Left renal cortex interstitium (tissue), 4 donors: Measurements from ENCODE around the gene NDUFS3. TPM values are rescaled to one million over a fixed set of nuclear protein-coding genes. Genes with fewer than 3 reads are reported as not detected.
"Not testable (repeated sequence)": the region's sequence is repeated elsewhere in the genome, so short reads cannot be mapped to it uniquely, and the experiment has no call there.

Source experiments
- DNase-seq, 4 donors: peaks; one replicate each; pipeline ENCODE4 v3.0.0-alpha.2; 2013; ENCODE audit warnings: low read depth in 4 of 4, low spot score in 2 of 4, missing footprints in 1 of 4
- polyA plus RNA-seq, 4 donors: library from polyadenylated mRNA; unstranded; fragments of 120-200 nt; gene quantifications; one replicate each; pipeline ENCODE4 v1.2.1, GENCODE V29; 2013; ENCODE audit not compliant: insufficient read length in 4 of 4

Gene NDUFS3
- polyA plus RNA-seq, 4 donors = 134 to 154 (median 150) TPM

- DNase-seq = not testable (repeated sequence)
Observed at GRCh38 chr11:47557004-47557403, 21.9 kb upstream of the NDUFS3 start.

DNA sequence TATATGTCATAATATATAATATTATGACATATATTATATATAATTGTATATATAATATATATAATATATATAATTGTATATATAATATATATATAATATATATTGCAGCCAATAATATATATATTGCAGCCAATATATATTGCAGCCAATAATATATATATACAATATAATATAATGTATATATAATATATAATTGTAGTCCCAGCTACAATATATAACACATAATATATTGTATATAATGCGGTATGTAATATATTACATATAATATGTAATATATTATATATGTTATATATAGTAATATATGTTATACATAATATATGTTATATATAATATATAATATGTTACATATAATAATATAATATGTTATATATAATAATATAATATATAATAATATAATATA, 20.2 kb upstream of the NDUFS3 start:
- DNase-seq = no peak

GRCh38 chr11:47560426-47560825, 18.4 kb upstream of the NDUFS3 start:
- DNase-seq = no peak

GRCh38 chr11:47562393-47562792, 16.5 kb upstream of the NDUFS3 start:
- DNase-seq = not testable (repeated sequence)

DNA sequence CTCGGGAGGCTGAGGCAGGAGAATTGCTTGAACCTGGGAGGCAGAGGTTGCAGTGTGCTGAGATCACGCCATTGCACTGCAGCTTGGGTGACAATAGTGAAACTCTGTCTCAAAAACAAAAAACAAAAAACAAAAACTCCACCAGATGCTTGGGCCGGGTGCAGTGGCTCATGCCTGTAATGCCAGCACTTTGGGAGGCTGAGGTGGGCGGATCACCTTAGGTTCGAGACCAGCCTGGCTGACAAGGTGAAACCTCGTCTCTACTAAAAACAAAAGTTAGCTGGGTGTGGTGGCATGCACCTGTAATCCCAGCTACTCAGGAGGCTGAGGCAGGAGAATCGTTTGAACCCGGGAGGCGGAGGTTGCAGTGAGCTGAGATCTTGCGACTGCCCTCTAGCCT, 14.5 kb upstream of the NDUFS3 start:
- DNase-seq = not testable (repeated sequence)

DNA sequence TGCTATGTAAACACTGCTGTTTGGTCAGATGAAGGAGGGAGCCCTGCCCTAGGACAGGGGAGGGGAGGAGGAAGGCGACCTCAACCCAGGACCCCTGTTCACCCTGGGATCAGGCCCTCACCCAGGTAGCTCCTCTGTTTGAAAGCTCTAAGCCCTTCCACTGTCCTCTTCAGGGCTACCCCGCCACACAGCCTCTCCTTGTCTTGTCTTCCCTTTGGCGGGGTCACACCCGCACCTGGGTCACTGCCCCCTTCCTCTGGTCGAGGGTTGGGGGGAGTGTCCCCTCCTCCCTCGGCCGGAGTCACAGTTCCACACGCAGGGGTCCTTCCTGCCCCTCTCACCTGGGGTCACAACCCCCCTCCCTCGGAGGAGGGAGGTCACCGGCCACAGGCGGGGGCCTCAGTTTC, 13.9 kb upstream of the NDUFS3 start:
- no peak for DNase-seq

DNA sequence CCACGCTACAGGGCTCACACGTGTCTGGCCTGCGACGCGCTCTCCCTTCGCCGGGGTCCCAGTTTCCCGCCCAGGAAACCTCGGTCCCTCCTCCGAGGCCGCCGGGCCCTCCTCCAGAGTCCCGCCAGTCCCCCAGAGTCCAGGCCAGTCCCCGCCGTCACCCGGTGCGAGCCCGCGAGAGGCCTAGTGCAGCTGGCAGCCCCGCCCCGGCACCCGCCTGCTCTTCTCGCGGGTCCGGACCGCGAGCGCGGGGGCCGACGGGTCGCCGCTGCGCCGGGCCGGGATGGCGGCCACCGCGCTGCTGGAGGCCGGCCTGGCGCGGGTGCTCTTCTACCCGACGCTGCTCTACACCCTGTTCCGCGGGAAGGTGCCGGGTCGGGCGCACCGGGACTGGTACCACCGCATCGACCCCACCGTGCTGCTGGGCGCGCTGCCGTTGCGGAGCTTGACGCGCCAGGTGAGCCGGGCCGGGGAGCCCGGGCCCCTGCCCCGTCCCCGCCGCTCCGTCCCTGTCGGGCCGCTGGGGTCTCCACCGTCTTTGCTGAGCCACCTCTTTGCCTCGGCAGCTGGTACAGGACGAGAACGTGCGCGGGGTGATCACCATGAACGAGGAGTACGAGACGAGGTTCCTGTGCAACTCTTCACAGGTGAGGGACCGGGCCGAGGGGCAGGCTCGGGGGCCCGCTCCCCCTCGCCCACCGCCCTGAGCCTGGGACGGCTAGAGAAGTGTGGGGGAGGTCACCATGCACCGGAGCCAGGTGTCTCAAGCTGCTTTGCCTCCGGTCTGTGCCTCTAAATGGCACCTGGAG, 13.3 kb upstream of the NDUFS3 start, which contains the start of gene PTPMT1:
TSS of gene PTPMT1 (plus strand) at position 260 of the 809 bp plus-strand sequence. CDS start at position 284, 24 bp downstream.
- DNase-seq = no peak

DNA sequence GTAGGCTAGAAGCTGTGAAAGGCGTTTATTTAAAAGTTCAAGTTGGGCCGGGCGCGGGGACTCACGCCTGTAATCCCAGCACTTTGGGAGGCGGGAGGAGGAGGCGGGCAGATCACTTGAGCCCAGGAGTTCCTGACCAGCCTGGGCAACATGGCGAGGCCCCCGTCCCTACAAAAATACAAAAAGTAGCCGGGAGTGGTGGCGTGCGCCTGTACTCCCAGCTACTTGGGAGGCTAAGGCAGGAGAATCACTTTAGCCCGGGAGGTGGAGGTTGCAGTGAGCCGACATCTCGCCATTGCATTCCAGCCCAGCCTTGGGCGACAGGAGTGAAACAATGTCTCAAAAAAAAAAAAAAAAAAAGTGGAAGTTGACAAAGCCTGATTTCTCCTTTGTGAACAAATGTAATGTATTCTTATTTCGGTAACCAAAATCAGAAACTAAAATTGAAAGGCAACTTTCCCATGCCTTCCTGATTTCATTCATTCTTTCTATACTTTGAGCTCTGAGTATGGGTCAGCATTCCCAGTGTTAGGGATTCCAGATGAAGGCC, 12.7 kb upstream of the NDUFS3 start:
- no peak for DNase-seq

GRCh38 chr11:47569646-47570045, 9.2 kb upstream of the NDUFS3 start:
- no peak for DNase-seq

GRCh38 chr11:47570651-47571356, 8.1 kb upstream of the NDUFS3 start:
- no peak for DNase-seq

DNA sequence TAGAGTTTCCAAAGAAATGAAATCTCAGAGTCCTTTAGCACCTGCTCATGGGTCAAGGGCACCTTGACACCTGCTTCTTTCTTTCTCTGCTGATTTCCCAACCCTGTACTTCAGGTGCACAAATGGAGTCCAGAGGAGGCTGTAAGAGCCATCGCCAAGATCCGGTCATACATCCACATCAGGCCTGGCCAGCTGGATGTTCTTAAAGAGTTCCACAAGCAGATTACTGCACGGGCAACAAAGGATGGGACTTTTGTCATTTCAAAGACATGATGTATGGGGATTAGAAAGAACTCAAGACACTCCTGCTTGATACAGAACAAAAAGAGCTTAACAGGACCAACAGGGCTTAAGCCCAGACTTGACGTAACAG, 7.5 kb upstream of the NDUFS3 start:
- DNase-seq = no peak

DNA sequence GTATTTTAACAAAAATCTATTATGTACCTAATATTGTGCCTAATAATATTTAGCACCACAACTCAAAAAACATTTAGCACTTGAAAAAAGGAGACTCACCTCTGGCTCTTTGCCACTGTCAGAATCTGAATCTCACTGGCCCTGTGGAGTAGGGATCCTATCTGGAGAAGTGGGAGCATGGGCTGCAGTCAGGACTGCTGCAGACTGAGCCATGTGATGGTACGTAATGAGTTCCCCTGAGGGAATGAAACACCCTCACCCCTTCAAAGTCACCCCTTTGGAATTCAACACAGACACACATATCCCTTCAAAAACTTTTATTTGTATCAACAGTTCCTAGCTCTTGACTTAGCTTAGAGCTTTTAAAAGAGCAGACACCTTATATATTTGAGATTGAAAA, 7.0 kb upstream of the NDUFS3 start:
- DNase-seq = no peak

DNA sequence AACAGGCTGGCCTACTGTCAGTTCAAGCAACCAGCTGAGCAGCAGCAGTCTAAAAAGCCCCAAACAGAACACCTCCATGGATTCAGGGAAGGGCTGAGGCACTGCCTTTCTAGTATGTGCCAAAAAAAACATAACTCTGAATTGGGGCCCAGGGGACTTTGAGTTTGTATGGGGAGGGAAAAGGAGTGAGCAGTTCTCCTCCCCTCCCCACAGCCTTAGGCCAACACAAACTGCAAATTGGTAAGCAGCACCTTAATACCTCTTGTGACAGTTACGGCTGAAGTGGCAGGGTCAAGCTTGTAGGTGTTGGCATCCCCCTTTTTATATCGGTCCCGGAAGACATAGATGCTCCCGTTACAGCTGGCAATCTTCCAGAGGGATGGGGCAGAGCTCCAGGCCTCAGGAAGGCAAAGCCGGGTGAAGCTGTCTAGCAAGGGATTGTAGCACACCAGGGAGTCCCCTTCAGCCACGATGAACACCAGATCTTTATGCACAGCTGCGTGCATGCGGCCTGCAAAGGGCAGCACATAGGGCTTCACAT, 6.1 kb upstream of the NDUFS3 start:
- DNase-seq = no peak

GRCh38 chr11:47573321-47573720, 5.6 kb upstream of the NDUFS3 start:
- DNase-seq = no peak

GRCh38 chr11:47577460-47578041, 1.3 kb upstream of the NDUFS3 start:
- DNase-seq = no peak

DNA sequence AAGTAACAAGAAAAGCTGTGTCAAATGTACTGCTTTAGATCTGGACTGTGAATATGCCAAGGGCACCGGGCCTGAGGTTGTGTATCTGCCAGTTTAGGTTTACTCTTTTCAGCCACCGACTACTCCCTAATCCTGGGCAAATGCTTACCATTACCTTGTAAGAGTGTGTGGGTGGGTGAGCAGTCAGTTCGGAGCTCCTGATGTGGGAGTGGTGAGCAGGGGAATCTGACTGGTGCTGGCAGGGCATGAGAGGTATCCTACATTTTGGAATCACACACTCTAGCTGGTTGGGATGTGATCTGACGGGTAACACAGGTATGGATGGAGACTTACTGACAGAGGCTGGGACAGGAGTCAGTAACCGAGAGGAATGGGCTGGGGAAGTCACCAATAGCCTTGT, 5.0 kb downstream of the NDUFS3 start:
- no peak for DNase-seq

DNA sequence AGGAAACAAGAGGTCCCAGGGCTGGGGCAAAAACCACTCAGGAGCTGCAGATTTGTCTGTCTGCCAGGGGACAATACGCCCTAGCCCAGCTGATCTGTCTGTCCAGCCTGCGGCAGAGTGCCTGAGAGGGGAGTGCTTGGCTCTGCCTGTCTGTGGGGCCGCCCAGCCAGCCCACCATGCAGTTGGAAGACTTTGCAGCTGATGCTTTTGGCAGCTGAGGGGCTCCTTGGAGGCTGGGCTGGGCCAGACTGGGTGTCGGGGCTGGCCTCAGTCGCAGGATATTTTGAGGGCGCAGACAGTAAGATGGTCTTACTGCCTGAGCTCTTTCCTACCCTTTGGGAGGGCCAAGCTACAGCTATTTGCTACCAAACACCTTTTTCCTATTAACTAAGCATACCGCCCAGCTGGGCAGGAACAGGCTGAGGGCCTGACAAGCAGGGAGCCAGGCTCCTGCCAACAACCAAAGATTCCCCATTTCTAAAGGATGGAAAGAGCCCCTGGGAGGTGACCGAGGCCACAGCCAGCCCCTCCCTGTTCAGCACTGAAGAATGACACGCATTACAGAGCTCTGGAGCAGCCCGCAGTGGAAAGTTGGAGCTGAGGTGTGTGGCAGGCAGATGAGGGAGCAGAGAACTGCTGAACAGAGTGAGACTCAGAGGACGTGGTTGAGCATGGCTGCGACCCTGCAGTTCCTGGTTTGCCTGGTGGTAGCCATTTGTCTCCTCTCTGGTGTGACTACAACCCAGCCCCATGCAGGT, 7.4 kb downstream of the NDUFS3 start, which contains the start of gene FAM180B:
TSS of gene FAM180B (plus strand) at position 581 of the 758 bp plus-strand sequence. CDS start at position 672, 91 bp downstream.
- DNase-seq = no peak

GRCh38 chr11:47587039-47587716, 8.3 kb downstream of the NDUFS3 start:
- no peak for DNase-seq

- DNase-seq = no peak
Observed at GRCh38 chr11:47587723-47588326, 9.0 kb downstream of the NDUFS3 start.
